ENCODE data around the gene NEK6. TPM values are rescaled to one million over a fixed set of nuclear protein-coding genes. Genes with fewer than 3 reads are reported as not detected.

NEK6 gene
- total RNA-seq, 4 donors from 2014 or later, result 14.1 to 21.9 (median 15.1) TPM

DNA sequence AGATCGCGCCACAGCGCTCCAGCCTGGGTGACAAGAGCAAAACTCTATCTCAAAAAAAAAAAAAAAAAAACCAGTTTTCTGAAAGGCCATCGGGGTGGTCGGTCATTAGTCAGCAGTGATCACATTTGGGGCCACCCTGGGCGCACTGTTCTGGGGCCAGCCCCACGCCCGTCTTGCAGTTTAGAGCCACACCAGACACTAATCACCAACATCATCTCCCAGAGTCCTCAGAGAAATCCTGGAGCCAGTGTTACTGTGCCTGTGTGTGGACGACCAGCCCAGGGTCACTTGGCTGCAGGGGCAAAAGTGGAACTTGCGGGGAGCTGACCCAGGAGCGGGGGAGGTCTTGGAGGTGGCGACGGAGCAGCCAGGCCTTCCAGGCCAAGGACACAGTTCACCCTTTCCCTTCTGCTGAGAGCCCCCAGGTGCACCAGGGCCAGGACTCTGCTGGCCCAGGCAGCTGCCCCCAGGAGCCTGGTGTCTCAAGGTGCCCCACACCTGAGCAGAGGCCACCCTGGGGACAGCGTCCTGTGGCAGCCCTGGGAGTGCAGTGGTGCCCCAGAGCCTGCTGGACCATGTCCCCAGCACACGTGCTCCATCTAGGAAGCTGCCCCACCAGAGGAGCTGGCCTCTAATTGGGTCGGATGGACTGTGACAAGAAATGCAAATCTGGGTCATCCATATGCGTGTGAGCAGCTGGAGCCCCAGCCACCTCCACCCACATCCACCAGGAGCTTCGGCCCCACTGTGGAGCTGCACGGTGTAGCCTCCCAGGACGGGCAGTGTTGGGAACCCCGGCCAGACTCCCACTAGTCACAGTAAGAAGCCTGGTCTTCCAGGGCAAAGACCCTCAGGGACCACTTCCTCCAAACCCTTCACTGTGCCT, 51.1 kb downstream of the NEK6 start:
- H3K27ac ChIP-seq (replicated peaks in 1 of 4), result peak overlapping the region; percentile 27 to 66 (median 39)
- H3K4me1 ChIP-seq, result peaks cover 0 to 14% (median 3%) of the 10 kb centered on the region in 4 donors
- H3K36me3 ChIP-seq, result peaks cover 2 to 32% (median 22%) of the 10 kb centered on the region in 4 donors
- 94% methylated on average over 14 of the region's 21 CpGs for WGBS
- no peak overlapping the region for H3K4me3 ChIP-seq
- TF ChIP-seq POLR2A (IDR thresholded peaks at IDR 0.05; ENCODE audit: low read depth), result no peak
- no peak for TF ChIP-seq POLR2AphosphoS5 (IDR thresholded peaks at IDR 0.05)
- TF ChIP-seq, protein P1, sequence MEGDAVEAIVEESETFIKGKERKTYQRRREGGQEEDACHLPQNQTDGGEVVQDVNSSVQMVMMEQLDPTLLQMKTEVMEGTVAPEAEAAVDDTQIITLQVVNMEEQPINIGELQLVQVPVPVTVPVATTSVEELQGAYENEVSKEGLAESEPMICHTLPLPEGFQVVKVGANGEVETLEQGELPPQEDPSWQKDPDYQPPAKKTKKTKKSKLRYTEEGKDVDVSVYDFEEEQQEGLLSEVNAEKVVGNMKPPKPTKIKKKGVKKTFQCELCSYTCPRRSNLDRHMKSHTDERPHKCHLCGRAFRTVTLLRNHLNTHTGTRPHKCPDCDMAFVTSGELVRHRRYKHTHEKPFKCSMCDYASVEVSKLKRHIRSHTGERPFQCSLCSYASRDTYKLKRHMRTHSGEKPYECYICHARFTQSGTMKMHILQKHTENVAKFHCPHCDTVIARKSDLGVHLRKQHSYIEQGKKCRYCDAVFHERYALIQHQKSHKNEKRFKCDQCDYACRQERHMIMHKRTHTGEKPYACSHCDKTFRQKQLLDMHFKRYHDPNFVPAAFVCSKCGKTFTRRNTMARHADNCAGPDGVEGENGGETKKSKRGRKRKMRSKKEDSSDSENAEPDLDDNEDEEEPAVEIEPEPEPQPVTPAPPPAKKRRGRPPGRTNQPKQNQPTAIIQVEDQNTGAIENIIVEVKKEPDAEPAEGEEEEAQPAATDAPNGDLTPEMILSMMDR (IDR thresholded peaks at IDR 0.05), result no peak
- TF ChIP-seq EP300 (IDR thresholded peaks at IDR 0.05), result no peak
- H3K9me3 ChIP-seq, result no peaks in the 10 kb centered on the region
- DNase-seq (ENCODE audit: extremely low spot score), result no peak
- intact Hi-C loops (cut with DNase I), result no loop called here
- H3K27me3 ChIP-seq, result no peaks in the 10 kb centered on the region

DNA sequence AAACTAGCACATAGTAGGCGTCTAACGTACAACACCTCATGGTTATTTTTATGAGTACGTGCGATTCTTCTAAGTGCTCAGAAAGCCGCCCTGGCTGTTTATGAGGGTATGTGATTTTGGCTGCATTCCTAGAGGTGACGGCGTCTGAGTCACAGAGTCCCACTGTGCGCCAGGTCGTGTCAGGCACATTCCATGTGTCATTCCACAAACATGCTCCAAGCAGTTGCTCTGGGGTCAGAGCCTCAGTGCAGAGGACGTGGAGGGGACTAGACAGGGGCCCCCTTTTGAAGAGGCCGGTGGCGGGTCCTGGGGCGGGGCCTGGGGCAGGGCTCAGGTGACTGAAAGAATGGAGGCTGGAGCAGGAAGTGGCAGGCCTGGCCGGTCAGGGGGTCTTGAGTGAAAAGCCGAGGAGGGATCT, 51.9 kb downstream of the NEK6 start:
- WGBS, result 82% methylated on average over 15 of the region's 15 CpGs

DNA sequence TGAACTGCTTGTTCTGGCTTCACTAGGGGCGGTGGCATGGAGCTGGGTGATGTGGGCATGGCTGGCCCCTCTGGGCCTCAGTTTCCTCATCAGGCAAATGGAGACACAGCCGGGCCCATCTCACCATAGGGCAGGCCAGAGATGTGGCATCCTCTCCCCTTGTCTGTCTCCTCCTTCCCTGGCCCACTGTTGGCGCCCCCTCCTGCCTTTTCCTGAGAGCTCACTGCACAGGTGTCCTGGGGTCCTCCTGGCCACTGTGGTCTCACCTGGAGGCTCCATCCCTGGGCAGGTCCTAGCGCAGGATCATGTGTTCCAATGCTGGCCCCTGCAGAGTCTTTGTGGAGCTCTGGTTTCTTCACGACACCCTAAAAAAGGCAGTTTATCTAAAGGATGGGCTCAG, 53.5 kb downstream of the NEK6 start:
- H3K27ac ChIP-seq (replicated peaks in 1 of 4), result peak overlapping the region in 1 of 4 donors; percentile 28
- no peak overlapping the region for H3K4me3 ChIP-seq
- TF ChIP-seq, protein P1 (IDR thresholded peaks at IDR 0.05), result no peak
- TF ChIP-seq EP300 (IDR thresholded peaks at IDR 0.05) (no peak), POLR2AphosphoS5 (IDR thresholded peaks at IDR 0.05) (no peak), POLR2A (IDR thresholded peaks at IDR 0.05; ENCODE audit: low read depth) (no peak)
- DNase-seq (ENCODE audit: extremely low spot score), result no peak
- peaks cover 5 to 50% (median 37%) of the 10 kb centered on the region in 4 donors for H3K36me3 ChIP-seq
- H3K9me3 ChIP-seq, result no peaks in the 10 kb centered on the region
- peaks cover 0 to 9% (median 2%) of the 10 kb centered on the region in 4 donors for H3K4me1 ChIP-seq
- 94% methylated on average over 2 of the region's 5 CpGs for WGBS
- no peaks in the 10 kb centered on the region for H3K27me3 ChIP-seq
- intact Hi-C loops (cut with DNase I), result no loop called here

More for the DNA sequence above, 51.9 kb downstream of the NEK6 start:
- TF ChIP-seq EP300 (IDR thresholded peaks at IDR 0.05) (no peak), POLR2AphosphoS5 (IDR thresholded peaks at IDR 0.05) (peak; percentile 31 to 45)
- TF ChIP-seq, protein P1 (IDR thresholded peaks at IDR 0.05), result no peak
- peaks cover 0 to 14% (median 3%) of the 10 kb centered on the region in 4 donors for H3K4me1 ChIP-seq
- intact Hi-C loops (cut with DNase I), result no loop called here
- H3K27ac ChIP-seq (replicated peaks in 1 of 4), result peak overlapping the region in 3 of 4 donors; percentile 34 to 66 (median 43)
- H3K9me3 ChIP-seq, result no peaks in the 10 kb centered on the region
- DNase-seq (ENCODE audit: extremely low spot score), result no peak
- no peaks in the 10 kb centered on the region for H3K27me3 ChIP-seq
- H3K4me3 ChIP-seq, result no peak overlapping the region
- H3K36me3 ChIP-seq, result peaks cover 0 to 34% (median 25%) of the 10 kb centered on the region in 4 donors

DNA sequence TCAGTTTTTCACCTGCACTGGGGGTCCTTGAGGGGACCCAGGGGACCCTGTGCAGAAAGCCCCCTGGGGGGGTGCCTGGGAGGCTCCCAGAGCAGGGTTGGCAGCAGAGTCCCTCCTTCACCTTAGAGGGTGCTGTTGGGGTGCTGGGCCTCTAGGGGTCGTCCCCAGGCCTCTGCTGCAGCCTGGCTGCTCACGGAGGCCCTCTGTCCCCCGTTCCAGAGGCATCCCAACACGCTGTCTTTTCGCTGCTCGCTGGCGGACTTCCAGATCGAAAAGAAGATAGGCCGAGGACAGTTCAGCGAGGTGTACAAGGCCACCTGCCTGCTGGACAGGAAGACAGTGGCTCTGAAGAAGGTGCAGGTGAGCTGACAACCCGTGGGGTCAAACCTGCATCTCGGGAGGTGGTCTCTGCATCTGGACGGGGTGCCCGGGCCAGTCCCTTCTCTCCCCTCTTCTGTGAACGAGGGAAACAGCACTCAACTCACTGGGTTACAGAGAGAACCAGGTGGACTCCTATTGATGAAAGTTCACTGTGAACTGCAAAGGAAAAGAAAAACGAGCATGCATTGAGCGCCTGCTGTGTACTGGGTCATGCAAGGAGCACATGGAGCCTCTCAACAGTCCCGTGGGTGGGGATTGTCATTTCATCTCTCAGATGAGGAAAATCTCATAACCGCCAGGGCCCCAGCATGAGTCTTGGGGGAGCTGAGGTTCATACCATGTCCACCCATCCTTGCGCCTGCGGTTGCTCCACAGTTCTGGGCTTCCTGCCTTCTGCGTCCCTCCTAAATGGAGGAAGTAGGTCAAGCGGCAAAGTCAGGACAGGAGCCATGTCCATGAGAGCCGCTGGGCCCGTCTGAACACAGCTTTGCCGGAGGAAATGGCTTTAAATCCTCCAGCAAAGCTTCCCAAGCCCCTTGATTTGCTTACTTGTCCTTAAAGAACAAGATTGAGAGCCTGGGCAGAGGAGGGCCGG, 54.8 kb downstream of the NEK6 start:
- intact Hi-C loops (cut with DNase I), result no loop called here
- WGBS, result 82% methylated on average over 26 of the region's 27 CpGs
- TF ChIP-seq EP300 (IDR thresholded peaks at IDR 0.05) (no peak), POLR2AphosphoS5 (IDR thresholded peaks at IDR 0.05) (no peak), POLR2A (IDR thresholded peaks at IDR 0.05; ENCODE audit: low read depth) (no peak)
- TF ChIP-seq, protein P1 (IDR thresholded peaks at IDR 0.05), result no peak
- Histone ChIP-seq H3K36me3 (peaks cover 5 to 63% (median 43%) of the 10 kb centered on the region in 4 donors), H3K27ac (replicated peaks in 1 of 4) (no peak overlapping the region), H3K4me1 (peaks cover 0 to 9% (median 0%) of the 10 kb centered on the region in 4 donors), H3K27me3 (no peaks in the 10 kb centered on the region), H3K9me3 (no peaks in the 10 kb centered on the region), H3K4me3 (no peak overlapping the region)
- DNase-seq (ENCODE audit: extremely low spot score), result no peak

Measured in esophagus muscularis mucosa (tissue), 4 donors.